Gastrocnemius medialis (tissue), 4 donors: ENCODE results near the gene PAPPA2. TPM values are rescaled to one million over a fixed set of nuclear protein-coding genes. Genes with fewer than 3 reads are reported as not detected.

Experiments used
- ATAC-seq, 2 donors: fragments of 150-250 bp; one replicate each; pipeline ENCODE4 v1.9.1; 2016
- DNase-seq, 2 donors: peaks; one replicate each; pipeline ENCODE4 v3.0.0-alpha.2; 2019
- H3K27ac ChIP-seq, 4 donors: fragments of 200-600 bp; sonication (generic); 1 replicate in 1 of 4; 2 replicates in 3 of 4; pipeline ENCODE4 v1.5.1; 2016 to 2018; ENCODE audit warnings: mild to moderate bottlenecking in 2 of 4, moderate library complexity in 1 of 4
- H3K27me3 ChIP-seq, 3 donors: fragments of 200-600 bp; sonication (generic) in 2 of 3; 1 replicate in 1 of 3; 2 replicates in 2 of 3; pipeline versions ENCODE4 v1.5.1 to v1.6.0; 2016 to 2019; ENCODE audit warnings: mild to moderate bottlenecking in 1 of 3, moderate library complexity in 1 of 3
- H3K36me3 ChIP-seq, 2 donors: fragments of 200-600 bp; sonication (generic) in 1 of 2; one replicate each; pipeline ENCODE4 v1.5.1; 2017 to 2018
- H3K4me1 ChIP-seq, 2 donors: fragments of 200-600 bp; sonication (generic) in 1 of 2; one replicate each; pipeline ENCODE4 v1.5.1; 2016 to 2017; ENCODE audit warnings: mild to moderate bottlenecking in 2 of 2
- H3K4me3 ChIP-seq, 4 donors: fragments of 200-600 bp; sonication (generic) in 3 of 4; 1 replicate in 1 of 4; 2 replicates in 3 of 4; pipeline ENCODE4 v1.5.1; 2016 to 2019; ENCODE audit warnings: mild to moderate bottlenecking in 2 of 4
- H3K9me3 ChIP-seq, 3 donors: fragments of 200-600 bp; sonication (generic) in 2 of 3; 1 replicate in 1 of 3; 2 replicates in 2 of 3; pipeline ENCODE4 v1.5.1; 2016 to 2019
- POLR2A ChIP-seq, 2 donors: fragments of 450-650 bp; IDR thresholded peaks; one replicate each; pipeline ENCODE4 v1.6.1; 2017; ENCODE audit warnings: antibody characterized with exemption in 2 of 2, mild to moderate bottlenecking in 2 of 2, moderate library complexity in 2 of 2
- in situ Hi-C, 4 donors: fragments of 200-750 bp; cut with MboI; loops; one replicate each; pipeline versions ENCODE4 v1.15.0 to v1.8.0; 2017; ENCODE audit warnings: low sequenced_read_pairs in 4 of 4
- intact Hi-C: fragments of 100-400 bp; cut with DNase I; formaldehyde crosslinking; loops from one replicate; pipeline ENCODE4 v1.15.1; 2023; ENCODE audit warnings: low total_unique reads
- total RNA-seq, 4 donors: library from RNA; depleted of rRNA; stranded (reverse); fragments of >200 nt; gene quantifications; one replicate each; pipeline versions ENCODE4 v1.1.0 to v1.2.3, GENCODE V29; 2016
- TF ChIP-seq, protein P1 (sequence below), 5 experiments: fragments of 450-650 bp in 3 of 5; fragments of 200-600 bp in 2 of 5; sonication (generic) in 2 of 5; IDR thresholded peaks in 4 of 5; conservative IDR thresholded peaks in 1 of 5; 1 replicate in 4 of 5; 2 replicates in 1 of 5; pipeline ENCODE4 v1.5.1; 2016 to 2019; ENCODE audit warnings: antibody characterized with exemption in 5 of 5, mild to moderate bottlenecking in 3 of 5, moderate library complexity in 3 of 5

PAPPA2 gene
- total RNA-seq, 4 donors from 2014 or later: 0.11 TPM; not detected in 3

DNA sequence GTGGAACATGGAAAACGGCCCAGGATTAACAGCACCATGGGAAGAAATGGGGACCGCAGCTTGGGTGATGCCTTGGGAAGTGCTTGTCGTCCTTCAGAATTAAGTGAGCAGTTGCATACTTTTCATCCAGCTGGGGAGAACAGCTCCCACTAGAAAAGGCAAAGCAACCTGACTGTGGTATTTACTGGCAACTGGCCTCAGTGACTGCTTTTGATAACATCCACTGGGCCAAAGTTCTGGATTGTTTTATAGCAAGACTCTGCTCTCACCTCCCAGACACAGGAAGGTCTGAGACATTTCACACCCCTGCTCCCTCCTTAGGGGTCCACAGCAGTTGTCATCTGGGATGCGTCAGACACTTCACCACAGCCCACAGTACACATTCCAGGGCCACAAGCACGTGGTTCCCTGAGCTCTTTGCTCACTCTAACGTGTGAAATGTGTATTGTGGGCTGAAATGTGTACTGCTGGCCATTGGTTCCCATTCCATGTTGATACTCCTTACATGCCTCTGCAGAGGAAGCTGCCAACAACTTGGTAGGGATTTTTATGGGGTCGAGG, 6.6 kb downstream of the PAPPA2 start:
- Histone ChIP-seq H3K9me3 (no peaks in the 10 kb centered on the region), H3K27ac (no peak overlapping the region), H3K4me3 (no peak overlapping the region), H3K27me3 (no peaks in the 10 kb centered on the region), H3K36me3 (no peaks in the 10 kb centered on the region), H3K4me1 (no peaks in the 10 kb centered on the region)
- intact Hi-C loops (no loop called here), in situ Hi-C loops (no loop called here)
- no peak for TF ChIP-seq POLR2A (IDR thresholded peaks at IDR 0.05)
- TF ChIP-seq, protein P1, sequence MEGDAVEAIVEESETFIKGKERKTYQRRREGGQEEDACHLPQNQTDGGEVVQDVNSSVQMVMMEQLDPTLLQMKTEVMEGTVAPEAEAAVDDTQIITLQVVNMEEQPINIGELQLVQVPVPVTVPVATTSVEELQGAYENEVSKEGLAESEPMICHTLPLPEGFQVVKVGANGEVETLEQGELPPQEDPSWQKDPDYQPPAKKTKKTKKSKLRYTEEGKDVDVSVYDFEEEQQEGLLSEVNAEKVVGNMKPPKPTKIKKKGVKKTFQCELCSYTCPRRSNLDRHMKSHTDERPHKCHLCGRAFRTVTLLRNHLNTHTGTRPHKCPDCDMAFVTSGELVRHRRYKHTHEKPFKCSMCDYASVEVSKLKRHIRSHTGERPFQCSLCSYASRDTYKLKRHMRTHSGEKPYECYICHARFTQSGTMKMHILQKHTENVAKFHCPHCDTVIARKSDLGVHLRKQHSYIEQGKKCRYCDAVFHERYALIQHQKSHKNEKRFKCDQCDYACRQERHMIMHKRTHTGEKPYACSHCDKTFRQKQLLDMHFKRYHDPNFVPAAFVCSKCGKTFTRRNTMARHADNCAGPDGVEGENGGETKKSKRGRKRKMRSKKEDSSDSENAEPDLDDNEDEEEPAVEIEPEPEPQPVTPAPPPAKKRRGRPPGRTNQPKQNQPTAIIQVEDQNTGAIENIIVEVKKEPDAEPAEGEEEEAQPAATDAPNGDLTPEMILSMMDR (IDR thresholded peaks at IDR 0.05 in 4 of 5, conservative IDR thresholded peaks at IDR 0.05 in 1 of 5): no peak
- DNase-seq: no peak
- no peak for ATAC-seq

GRCh38 chr1:176471338-176472121, 8.6 kb downstream of the PAPPA2 start:
- Histone ChIP-seq H3K9me3 (no peaks in the 10 kb centered on the region), H3K4me1 (no peaks in the 10 kb centered on the region), H3K36me3 (no peaks in the 10 kb centered on the region), H3K27ac (no peak overlapping the region), H3K4me3 (no peak overlapping the region), H3K27me3 (no peaks in the 10 kb centered on the region)
- DNase-seq (no peak), ATAC-seq (no peak)
- in situ Hi-C loops: no loop called here
- TF ChIP-seq POLR2A (IDR thresholded peaks at IDR 0.05): no peak
- TF ChIP-seq, protein P1 (IDR thresholded peaks at IDR 0.05 in 4 of 5, conservative IDR thresholded peaks at IDR 0.05 in 1 of 5): no peak
- intact Hi-C loops: no loop called here

DNA sequence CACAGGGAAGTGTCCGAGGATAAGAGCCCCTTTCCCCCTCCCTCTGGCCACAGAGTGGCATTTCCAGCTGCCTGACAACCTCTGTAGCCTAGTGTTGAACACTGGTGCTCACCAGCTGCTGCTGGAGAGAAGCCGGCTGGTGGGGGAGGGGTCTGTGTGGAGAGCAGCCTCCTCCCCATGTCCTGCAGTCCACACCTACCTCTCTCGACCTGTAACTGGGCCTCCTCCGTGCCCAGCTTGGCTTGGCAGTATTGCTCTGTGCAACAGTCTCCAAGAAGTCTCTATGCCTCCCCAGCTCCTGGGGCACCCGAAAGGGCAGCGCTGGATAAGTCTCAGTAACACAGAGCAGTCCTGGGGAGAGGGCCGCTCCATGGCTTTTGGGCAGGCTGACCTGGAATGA, 17.0 kb downstream of the PAPPA2 start:
- no peak for DNase-seq
- H3K27me3 ChIP-seq: no peaks in the 10 kb centered on the region
- H3K9me3 ChIP-seq: no peaks in the 10 kb centered on the region
- H3K4me1 ChIP-seq: no peaks in the 10 kb centered on the region
- H3K27ac ChIP-seq: no peak overlapping the region
- H3K4me3 ChIP-seq: no peak overlapping the region
- no peaks in the 10 kb centered on the region for H3K36me3 ChIP-seq
- TF ChIP-seq, protein P1 (IDR thresholded peaks at IDR 0.05 in 4 of 5, conservative IDR thresholded peaks at IDR 0.05 in 1 of 5): no peak
- no peak for TF ChIP-seq POLR2A (IDR thresholded peaks at IDR 0.05)
- ATAC-seq: no peak
- intact Hi-C loops (no loop called here), in situ Hi-C loops (no loop called here)

DNA sequence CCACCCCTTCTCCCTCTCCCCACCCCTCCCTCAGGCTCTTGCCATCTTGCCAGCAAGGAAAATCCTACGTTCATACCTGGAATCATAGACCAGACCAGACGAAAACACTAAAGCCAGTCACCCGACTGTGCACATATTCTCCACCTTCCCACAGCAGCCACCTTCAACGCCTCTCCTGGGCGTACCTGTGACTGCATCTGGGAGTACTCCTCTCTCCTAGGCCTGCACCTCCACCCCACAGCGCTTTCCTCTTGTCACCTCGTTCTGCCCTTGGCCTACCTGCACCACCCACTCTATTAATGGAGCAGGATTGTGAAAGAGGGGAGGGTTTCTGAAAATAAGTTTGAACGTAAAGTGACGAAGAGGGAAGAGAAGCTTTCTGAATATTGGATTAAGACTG, 17.8 kb downstream of the PAPPA2 start:
- in situ Hi-C loops: no loop called here
- no peaks in the 10 kb centered on the region for H3K9me3 ChIP-seq
- TF ChIP-seq, protein P1 (IDR thresholded peaks at IDR 0.05 in 4 of 5, conservative IDR thresholded peaks at IDR 0.05 in 1 of 5): no peak
- TF ChIP-seq POLR2A (IDR thresholded peaks at IDR 0.05): no peak
- H3K27ac ChIP-seq: no peak overlapping the region
- no peaks in the 10 kb centered on the region for H3K36me3 ChIP-seq
- DNase-seq (no peak), ATAC-seq (no peak)
- H3K4me1 ChIP-seq: no peaks in the 10 kb centered on the region
- H3K27me3 ChIP-seq: no peaks in the 10 kb centered on the region
- intact Hi-C loops: no loop called here
- H3K4me3 ChIP-seq: no peak overlapping the region
